HS-27A (cell line): Measurements from ENCODE around the gene ARHGEF37.

Experiments used
- DNase-seq: peaks from one replicate; pipeline ENCODE4 v3.0.0-alpha.2; 2012; ENCODE audit warnings: low read depth, missing footprints

Gene ARHGEF37

DNA sequence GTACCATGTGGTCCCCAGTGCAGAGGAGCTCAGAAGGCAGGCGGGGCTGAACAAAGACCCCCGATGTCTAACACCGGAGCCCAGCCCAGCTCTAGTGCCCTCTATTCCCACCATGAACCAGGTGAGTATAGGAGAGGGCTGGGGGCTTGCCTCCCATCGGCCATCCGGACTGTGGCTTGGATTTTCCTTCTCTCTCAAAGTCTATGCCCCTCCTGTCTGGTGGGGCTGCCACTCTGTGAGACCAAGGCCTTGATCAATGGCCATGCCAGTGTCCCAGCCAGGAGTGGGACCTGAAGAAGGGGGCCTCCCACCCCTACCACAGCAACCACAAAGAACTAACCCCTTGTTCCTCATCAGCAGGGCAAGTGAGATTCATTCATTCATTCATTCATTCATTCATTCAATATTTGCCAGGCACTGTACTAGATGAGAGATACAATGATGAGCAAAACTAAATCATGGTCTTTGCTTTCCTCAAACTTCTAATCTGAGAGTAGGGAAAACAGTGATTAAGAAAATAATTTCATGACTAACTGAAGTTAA is 47.6 kb downstream of the ARHGEF37 start:
- DNase-seq: no peak

DNA sequence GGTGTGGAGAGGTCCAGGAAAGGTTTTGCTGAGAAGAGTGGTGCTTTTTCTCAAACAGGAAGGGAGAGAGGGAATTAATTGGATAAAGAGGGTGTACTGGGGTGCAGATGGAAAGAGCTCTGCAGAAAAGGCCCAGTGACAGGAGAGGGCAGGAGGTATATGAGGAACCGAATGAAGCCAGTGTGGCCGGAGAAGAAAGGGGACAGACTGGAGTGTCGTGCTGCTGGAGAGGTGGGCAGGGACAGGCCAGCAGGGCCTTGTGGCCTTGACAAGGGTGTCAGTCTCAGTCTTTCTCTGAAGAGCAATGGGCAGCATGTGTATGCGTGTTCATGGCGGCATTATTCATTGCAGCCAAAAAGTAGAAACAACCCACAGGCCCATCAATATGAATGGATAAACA is 48.1 kb downstream of the ARHGEF37 start:
- no peak for DNase-seq

DNA sequence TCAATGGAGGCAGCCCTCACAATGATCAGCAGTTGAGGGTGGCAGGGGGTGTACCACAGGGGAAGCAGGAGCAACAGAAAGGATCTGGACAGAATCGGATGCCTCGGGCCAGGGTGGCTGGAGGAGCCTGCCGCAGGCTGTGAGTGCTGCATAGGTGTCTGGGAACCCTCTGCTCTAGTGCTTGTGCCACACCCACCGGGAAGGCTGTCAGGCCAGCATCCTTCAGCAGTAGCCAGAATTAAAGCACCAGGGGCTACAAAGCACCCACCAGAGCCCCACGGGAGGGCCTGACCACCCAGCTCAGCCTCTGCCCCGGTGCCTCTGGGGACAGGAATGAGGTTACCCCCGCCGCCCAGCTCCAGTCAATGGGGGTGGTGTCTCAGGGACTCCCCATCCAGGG is 49.0 kb downstream of the ARHGEF37 start:
- no peak for DNase-seq

DNA sequence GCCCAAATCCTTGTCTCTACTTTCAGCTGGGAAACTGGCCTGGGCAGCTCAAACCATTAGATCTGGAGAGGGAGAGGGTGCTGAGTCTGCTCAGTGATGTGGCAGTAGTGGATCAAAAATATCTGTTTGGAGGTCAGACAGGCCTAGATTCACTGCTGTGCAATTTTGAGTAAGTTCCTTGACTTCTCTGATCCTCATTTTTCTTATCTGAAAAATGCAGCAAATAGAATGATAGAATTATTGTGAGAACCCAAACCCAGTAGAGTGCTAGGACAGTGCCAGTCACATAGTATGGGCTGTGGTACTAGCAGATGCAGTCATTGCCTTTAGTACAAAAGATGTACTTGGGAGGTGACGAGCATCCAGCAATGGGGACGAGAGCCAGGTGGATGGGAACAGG is 50.2 kb downstream of the ARHGEF37 start:
- DNase-seq: no peak

DNA sequence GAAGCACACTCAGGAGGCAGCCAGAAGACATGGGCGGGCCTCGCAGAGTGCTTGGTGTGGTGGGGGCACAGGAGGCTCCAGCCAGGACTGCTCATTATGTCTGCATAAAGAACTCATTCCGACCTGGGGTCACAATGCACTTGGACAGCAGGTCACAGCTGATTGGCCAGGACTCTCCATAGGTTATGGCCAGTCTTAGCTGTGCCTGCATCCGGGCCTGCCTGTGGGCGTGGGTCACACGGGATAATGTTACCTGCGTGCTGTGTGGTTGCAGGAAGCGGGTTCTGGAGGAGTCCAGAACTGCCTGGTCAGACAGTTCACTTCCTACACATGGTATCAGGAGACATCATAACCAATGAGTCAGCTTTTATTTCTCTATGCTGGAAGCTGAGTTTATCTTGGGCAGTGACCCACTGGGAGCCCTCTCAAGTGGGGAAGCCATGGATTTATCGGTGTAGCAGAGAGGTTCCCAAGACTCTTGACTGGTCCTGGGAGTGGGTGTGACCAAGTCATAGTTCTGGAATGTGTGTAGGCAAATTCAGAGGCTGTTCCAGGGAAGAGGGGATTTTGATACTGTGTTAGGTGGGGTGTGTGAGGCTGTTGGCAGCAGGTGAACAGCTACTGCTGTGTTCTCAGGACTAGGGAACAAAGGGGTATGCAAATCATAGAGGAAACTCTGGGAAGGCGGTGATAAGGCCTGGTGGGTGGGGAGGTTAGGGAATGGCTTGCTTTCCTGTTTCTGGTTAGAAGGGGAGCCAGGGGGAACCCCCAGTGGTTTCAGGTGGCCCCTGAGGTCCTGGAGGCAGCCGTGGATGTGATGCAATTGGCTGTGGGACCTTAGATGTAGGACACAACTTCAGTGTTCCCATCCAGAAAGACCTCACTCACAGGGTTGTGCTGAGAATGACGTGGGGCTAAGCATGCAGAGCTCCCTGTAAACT is 51.3 kb downstream of the ARHGEF37 start:
- no peak for DNase-seq

DNA sequence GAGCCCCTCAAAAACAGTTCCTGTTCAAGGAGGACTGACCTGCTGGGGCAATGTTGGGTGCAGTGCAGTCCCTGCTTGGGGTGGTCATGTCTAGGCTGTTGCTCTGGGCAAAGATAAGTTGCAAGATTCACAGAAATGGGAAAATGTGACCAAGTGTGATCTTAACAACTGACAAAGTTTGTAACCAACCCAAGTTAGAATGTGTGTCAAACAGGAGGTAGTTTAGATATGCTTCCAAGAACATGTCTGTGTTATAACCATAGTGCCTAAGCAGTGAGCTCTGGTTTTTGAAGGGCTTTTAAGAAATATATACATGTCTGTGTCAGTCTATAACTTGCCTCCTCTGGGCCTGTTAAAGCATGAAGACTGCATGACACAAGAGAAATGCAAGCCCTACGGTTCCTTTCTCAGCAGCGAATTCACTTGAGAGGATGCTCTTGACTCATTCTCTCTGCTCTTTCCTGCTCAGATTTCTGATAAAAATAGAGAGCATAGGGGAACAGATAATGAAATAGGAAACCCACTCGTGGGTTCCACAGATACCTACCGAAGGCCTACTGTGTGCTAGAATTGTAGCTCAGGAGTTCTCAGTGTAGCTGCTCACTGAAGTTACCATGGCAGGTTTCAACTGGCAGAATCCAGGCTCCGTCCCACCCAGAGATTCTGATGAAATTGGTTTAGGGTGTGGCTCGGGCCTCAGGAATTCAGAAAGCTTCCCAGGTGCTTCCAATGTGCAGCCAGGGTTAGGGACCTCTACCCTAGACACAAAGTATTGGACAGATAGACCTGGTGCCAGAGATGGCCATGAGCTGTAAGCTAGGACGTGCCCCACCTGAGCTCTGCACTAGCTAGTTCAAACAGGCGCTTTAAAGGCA is 52.4 kb downstream of the ARHGEF37 start:
- DNase-seq: no peak

DNA sequence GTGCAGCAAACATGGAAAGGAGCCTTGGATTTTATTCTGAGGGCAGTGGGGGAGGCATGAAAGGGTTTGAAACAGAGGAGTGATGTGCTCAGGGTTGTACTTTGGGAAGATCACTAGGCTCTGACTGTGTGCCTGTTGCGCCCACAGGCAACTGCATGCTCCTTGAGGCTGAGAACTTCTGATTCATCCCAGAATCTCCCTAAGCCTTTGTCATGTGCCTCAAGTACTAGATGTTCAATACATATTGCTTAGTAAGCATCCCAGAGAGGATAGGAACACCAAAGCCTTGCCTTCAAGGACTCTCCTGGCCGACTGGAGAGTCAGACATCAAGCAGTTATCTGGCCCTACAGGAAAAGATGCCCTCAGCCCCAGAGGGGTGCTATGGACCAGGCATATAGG is 54.1 kb downstream of the ARHGEF37 start:
- no peak for DNase-seq

DNA sequence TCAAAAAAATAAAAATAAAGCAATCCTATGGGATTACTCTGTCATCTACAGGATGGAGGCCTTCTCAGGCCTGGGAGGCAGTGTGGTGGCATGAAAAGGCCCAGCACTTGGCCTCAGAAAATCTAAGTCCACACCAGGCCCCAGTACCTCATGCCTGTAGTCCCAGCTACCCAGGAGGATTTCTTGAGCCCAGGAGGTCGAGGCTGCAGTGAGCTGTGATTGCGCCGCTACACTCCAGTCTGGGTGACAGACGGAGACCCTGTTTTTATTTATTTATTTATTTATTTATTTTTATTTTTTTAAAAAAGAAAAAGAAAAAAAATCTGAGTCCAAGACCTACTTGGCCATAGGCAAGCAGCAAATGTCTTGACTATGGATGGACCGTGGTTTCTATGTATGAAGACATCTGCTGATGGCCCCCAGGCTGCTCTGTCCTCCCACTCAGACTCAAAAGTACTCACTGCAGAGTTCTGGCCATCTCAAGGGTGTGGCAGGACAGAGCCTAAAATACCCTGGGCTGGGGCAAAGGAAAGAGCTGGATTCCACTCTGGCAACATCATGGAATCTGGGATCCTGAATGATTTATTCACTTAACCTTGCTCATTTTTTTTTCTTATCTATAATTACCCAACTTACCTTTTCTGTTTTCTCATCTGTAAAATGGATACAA is 55.0 kb downstream of the ARHGEF37 start:
- DNase-seq: no peak

DNA sequence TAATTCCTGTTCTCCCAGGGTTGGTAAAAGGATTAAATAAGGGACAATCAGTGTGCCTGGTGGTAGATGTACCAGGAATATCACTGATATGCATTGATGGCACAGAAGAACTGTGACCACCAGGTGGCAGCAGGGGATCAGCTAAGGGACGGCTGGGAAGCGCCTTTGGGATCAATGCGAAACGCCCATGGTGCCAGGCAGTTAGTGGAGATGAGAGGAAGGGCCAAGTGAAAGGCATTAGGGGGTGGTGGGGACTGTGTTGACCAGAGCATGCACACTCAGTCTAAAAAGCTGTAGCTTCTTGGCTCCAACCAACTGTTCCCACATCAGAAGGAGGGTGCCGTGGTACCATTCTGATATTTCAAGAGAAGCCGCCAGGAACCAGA is 55.6 kb downstream of the ARHGEF37 start:
- DNase-seq: no peak

DNA sequence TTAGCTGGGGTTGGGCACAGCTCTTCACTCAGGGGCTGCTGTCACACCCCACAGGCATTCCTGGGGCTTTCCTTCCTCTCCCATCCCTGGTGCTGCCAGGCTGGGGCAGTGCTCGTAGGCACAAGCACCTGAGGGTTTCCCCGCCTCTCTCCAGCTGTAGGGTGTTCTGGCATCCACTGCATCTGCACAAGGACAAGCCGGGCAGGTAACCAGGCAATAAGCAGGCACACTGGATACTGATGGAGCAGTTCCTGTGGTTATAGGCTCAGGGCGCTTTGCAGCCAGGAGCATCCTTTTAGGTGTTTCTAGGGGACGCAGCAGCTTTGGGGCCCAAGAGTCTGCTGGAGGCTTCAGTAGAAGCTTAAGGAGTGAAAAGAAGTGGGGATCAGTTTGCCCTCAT is 56.8 kb downstream of the ARHGEF37 start:
- DNase-seq: no peak

DNA sequence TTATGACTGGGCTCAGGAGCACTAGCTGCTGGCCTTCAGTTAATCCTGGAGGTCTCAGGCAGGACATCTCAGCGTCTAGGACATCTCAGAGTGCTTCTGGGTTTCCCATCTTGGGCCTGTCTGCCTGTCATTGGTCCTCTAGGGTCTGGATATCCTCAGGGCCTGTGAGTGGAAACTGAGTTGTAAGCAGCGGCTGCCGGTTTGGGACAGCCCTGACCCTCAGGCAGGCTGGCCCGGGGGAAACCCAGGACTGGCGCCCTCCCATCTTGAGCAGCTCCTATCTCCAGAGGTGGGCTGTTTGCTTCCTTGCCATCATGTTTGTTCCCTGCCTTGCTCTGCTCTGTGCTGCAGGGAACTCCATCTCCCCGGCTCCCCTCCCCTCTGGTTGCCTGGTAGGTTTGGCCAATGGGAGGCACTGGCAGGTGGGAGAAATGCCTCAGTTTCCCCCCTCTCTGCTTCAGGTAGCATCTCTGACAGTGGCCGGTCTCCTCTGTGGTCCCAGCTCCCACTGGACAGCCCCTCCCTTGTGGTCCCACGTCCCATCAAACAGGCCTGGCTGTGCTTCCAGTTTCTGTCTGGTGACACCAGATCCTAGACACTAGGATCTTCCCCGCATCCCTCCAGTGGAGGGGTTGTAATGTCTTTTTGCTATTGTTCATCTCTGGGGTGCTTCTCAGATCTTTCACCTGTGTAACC is 57.4 kb downstream of the ARHGEF37 start:
- DNase-seq: no peak

DNA sequence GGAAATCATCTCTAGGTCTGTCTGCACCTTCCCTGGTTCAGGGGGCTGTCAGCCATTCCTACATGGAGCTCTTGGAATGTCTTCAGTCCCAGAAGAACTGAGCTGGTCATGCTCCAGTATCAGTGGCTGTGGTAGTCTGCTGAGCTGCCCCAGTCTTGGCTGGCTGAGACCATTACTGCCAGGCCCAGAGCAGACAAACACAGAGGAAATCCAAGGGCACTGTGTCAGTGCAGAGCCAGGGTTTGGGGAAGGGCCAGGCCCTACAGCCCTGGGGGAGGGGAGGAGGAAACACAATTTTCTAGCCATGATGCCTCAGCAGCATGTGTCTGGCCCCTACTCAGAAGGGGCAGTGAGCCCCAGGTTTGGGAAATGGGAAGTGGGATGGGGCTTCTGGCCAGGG is 58.4 kb downstream of the ARHGEF37 start:
- no peak for DNase-seq

DNA sequence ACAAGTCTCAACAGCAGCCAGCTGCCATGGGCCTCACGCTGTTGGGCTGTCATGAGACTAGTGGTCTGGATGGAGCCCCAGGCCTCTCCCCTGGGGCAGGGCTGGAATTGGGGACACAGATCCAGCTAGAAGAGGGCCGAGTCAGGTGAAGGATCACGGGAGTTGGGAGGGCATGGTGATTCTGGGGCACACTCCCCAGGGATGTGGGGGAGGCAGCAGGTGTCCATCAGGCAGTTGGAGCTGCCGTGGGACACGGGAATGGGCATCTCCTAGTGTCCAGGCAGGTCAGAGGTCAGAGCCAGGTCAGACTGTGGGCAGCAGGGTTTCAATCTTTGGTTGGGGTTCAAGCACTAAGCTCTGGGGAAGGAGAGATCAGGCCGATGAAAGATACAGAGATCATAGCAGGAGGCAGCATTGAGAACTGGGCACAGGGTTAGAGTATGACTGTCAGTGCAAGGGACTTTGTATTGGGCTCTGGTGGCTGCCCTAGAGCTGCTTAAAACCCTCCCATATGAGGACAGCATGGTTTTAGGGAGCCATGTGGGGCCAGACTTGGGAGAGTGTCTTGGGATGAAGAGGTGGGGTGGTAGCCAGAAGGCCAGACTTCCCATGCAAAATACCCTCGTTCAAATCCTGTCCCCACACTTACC is 59.2 kb downstream of the ARHGEF37 start:
- no peak for DNase-seq

DNA sequence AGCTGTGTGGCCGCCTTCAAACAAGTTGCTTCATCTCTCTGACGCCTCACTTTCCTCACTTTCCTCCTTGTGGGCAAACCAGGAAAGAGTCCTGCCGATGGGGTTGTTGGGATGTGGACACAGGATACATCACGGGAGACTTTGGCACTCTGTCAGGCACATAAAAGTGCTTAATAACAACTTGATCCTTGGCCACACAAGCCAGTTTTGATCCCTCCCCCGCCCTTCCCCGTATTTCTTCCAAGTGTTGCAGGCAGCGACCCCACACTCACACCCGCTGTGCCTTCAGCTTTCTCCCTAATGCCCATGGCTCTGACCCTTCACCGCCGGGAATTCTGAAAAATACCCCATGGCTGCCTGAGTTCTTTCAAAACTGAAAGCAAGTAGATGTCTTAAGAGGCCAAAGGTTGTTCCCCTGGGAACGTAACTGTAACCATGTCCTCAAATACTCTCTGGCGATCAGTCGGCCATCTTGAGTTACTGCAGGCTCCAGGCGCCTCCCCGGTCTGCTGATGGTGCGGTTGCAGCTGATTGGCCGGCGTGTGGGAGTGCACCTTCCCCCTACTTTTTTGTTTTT is 59.8 kb downstream of the ARHGEF37 start:
- no peak for DNase-seq

DNA sequence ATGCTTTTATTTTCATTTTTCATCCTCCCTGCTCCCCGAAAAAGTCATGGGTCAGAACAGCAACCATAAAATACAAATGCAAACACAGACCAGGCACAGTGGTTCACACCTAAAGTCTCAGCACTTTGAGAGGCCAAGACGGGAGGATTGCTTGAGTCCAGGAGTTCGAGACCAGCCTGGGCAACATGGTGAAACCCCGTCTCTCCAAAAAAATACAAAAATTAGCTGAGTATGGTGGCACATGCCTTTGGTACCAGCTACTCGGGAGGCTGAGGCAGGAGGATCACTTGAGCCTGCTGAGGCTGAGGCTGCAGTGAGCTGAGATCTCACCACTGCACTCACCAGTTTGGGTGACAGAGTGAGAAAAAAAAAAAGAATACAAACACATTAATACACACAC is 60.3 kb downstream of the ARHGEF37 start:
- no peak for DNase-seq

DNA sequence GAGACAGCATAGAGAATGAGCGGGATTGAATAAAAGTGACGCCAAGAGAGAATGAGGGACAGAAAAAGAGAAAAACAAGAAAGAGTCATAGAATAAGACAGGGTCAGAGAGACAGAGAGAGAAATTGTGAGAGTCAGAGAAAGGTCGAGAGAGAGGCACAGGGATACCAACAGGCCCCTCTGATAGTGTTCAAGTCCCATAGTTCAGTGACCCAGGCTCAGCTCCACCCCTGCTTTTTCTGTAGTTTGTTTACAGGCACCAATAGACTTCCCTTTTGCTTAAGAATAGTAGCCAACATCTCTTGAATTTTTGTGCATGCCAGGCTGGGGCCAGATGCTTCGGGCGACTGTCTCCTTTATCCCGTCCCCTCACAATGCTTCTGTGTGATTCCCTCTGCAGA is 62.5 kb downstream of the ARHGEF37 start:
- no peak for DNase-seq

DNA sequence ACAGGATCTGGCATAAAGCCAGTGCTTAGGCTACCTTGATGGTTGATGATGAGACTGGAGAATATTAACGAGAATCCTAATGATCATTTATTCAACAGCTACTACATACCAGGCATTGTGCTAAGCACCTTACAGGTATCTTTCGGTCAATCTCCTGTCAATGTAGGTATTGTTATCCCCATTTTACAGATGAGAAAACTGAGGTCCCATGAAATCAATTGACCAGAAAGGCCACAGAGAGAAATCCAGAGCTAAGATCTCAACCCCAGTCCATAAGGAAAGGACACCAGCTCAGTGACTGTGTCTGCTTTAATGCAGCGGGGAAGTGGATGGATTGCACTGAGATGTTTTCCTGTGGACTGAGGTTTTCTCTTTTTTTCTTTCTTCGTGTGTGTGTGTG is 63.3 kb downstream of the ARHGEF37 start:
- no peak for DNase-seq

DNA sequence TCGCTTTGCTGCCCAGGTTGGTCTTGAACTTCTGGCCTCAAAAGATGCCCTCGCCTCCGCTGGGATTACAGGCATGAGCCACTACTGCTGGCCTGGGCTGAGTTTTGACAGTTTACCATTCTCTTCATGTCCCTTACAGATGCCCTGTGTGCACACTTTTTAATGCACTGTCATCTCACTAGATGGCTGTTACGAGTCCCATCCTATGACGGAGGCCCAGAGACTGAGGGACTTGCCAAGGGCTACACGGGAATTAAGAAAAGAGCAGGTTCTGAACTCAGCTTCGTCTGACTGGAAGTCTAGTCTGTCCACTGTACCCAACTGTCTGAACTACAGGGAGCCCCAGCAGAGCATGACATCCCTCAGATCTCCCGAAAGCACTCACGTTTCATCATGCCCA is 63.9 kb downstream of the ARHGEF37 start:
- DNase-seq: no peak

DNA sequence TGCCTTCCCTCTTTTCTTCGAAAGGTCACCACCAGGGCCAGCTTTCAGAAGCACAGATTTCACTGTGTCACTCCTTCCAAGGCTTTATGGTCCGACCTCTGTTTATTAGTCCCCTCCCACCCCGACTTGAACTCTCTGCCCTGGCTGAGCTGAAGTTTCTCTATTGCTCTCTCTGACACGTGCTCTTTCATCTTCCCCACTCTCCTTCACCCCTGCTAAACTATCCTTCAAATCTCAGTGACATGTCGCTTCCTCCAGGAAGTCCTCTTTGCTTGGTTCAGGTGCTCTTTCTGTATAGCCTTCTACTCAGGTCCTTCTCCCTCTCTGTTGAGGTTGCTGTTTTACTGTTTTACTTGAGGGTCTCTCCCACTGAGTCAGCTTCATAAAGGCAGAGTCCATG is 64.4 kb downstream of the ARHGEF37 start:
- DNase-seq: no peak

DNA sequence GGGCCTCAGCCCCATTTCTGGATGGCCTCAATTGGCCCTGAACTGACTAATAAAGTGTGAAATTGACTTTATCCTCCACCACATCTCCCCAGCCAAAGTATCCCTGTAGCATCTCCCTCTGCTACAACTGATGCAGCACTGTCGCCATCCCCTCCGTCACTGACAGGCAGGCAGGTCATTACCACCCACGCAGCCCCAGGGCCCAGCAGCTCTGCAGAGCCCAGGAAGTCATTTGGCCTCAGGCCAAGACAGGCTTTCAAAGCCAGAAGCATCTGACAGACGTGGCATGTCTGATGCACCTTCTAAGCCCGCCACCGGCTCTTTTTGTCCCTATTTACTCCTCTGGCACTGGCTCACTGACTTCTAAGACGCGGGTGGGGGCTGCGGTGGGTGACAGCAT is 65.3 kb downstream of the ARHGEF37 start:
- DNase-seq: no peak

DNA sequence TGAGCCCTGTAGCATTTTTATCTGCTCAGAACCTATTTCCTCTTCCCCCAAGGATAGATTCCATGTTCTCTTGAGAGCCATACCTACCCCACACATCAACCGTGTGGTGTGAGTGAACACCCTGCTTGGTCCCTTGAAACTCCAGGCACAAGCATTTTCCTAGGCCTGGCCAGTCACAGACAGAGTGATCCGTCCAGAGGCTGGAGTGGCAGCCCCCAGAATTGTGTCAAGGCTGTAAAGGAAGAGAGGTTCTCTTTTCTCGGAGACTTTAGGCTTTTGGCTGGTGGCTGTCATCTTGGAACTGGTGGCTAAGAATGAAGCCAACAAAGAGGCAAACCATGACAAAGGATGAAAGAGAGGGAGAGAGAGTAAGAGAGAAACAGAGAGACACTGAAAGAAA is 66.0 kb downstream of the ARHGEF37 start:
- no peak for DNase-seq
